Suppressor macrophage treated with lipopolysaccharide for 4 hours (primary cell): ENCODE data around the gene IL4R.
"Not testable (repeated sequence)": the region's sequence is repeated elsewhere in the genome, so short reads cannot be mapped to it uniquely, and the experiment has no call there.

ENCODE experiments used
- DNase-seq: peaks from one replicate; pipeline ENCODE4 v3.0.0-alpha.2; 2020

IL4R gene

DNA sequence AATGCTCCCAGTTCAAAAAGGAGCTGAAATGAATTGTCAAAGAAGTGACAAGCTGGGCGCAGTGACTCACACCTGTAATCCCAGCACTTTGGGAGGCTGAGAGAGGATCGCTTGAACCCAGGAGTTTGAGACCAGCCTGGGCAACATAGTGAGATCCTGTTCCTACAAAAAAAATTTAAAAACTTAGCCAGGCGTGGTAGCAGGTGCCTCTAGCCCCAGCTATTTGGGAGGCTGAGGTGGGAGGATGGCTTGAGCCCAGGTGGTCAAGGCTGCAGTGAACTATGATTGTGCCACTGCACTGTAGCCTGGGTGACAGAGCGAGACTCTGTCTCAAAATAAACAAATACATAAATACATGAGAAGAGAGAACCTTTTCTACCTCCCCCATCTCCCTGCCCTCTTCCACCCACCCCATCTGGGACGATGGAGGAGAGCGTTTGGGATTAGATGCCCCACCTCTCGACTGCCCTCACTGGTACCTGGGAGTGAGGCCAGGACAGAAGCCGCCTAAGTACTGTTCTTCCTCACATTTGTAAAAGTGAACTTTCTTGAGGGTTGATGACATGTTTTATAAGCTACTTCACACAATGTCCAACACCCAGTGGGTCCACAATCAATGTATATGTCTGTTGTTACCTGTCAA, 2.4 kb downstream of the IL4R start:
- DNase-seq, result no peak

DNA sequence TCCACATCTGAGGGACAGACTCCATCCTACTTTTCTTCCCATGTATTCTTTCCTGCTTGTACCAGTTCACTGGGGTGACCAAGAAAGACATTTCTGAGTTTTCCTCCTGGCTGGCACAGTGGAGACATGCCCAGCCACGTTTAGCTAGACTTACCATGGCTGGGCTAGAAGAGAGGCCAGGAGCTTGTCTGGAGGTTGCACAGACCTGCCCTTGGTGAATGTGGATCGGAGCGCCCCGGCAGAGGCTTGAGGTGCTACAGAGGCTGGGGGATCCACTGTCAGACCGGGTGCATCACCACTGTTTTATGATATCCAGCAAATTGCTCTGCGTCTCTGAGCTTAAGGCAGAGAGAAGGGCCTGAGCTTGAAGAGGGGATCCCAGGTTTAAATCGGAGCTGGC, 3.5 kb downstream of the IL4R start:
- no peak for DNase-seq

DNA sequence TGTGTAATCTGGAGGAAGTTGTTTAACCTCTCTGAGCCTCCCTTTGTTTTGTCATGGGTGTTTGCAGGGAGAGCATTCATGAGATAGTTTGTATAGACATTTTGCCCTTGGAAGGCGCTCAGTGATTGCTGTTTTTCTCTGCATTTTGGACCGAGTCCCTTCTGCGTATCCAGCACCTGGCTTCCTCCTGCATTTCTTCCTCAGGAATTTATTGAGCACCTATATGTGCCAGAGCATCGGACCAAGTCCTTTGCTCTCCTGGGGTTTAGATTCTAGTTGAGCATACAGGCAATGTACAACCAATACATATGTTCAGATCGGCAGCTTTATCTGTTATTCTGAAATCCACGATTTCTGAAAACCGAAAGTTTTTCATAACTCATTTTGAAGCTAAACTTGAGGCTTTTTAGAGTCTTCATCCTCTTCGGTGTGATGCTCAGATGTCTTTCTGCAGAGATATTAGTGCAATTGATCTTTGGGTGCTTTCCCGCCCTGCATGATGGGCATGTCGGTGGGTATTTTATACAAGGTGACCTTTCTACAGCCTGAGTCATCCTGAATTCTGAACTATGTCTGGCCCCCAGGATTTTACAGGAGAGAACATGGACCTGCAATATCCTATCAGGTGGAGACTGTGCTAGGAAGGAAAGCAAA, 4.1 kb downstream of the IL4R start:
- no peak for DNase-seq

DNA sequence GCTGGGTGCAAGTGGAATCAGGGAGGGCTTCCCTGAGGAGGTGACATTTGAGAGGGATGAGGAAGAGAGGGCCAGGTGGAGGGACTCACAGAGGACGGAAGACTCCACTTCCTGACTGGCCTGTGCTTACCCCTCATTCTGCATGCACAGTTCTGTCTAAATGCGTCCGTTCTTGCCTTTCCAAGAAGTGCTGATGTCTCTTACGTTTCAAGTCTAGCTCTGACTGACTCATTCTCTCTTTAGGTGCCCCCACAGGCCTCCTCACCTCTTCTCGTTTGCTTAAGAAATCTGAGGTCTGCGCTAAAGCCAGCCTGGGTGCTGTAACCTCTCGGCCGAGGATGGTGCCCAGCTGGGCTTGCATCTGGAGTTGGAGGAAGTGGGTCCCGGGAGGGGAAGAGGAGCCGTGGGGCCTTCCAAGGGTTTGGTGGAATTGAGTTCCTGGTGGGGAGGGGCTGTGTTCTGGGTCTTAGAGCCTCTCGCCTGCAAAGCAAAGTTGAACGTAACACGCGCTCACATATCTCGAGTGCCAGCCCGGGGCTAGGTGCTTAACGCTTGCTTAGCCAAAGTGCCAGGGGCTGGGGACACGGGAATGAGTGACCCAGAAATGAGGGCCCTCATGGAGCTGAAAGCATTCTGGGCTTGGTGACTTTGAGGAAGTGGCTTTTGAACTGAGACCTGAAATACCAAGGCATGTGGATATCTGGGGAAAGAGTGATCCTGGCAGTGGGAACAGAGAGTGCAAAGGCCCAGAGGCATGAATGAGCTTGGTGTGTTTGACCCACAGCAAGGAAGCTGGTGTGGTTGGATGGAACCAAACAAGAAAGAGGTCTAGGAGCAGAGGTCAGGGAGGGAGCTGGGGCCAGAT, 4.8 kb downstream of the IL4R start:
- peak; percentile 69 for DNase-seq

DNA sequence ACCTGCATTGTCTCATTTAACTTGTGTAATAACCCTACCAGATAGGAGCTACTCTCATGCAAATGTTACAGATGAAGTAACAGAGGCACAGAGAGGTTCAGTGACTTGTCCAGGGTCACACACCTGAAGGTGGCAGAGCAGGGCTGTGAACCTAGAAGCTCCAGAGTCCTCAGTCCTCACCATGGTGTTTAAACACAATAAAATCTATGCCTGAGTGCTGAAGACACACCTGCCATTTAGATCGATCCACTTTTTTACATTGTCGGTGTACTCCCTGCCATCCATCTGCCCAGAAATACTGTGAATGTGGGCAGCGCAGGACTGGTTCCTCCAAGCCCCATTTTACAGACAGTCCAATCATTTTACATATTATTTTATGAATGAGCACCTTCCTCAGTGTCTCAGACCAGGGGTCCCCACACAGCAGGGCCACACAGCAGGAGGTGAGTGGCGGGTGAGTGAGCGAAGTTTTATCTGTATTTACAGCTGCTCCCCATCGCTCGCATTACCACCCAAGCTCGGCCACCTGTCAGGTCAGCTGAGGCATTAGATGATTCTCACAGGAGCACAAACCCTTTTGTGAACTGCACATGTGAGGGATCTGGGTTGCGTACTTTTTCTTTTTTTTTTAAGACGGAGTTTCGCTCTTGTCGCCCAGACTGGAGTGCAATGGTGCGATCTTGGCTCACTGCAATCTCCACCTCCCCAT, 5.6 kb downstream of the IL4R start:
- no peak for DNase-seq

DNA sequence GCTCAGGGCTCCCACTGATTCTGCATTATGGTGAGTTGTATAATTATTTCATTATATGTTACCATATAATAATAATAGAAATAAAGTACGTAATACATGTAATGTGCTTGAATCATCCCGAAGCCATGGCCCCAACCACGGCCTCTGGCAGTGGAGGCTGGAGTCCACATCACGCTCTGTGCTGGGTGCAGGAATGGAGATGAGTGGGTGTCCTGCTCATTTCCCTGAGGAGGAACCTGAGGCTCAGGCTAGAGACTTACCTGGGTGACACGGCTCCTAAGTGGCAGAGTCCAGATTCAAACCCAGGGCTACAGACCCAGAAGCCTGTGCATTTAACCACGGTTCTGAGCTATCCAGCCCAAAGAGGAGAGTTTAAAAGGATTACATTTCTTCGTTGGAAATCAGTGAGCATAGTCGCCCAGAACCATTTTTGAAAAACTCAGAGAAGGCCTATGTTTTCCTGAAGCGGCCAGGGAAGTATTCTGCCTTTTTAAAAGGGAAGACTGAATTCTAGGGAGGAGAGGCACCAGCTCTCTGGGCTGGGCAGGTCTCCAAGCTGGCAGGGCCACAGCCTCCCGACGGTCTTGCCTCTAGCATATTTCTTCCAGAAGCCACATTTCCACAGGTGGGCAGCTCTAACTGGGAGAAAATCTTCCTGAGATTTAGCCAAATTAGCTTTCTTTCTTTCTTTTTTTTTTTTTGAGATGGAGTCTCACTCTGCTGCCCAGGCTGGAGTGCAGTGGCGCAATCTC, 6.7 kb downstream of the IL4R start:
- DNase-seq, result no peak

DNA sequence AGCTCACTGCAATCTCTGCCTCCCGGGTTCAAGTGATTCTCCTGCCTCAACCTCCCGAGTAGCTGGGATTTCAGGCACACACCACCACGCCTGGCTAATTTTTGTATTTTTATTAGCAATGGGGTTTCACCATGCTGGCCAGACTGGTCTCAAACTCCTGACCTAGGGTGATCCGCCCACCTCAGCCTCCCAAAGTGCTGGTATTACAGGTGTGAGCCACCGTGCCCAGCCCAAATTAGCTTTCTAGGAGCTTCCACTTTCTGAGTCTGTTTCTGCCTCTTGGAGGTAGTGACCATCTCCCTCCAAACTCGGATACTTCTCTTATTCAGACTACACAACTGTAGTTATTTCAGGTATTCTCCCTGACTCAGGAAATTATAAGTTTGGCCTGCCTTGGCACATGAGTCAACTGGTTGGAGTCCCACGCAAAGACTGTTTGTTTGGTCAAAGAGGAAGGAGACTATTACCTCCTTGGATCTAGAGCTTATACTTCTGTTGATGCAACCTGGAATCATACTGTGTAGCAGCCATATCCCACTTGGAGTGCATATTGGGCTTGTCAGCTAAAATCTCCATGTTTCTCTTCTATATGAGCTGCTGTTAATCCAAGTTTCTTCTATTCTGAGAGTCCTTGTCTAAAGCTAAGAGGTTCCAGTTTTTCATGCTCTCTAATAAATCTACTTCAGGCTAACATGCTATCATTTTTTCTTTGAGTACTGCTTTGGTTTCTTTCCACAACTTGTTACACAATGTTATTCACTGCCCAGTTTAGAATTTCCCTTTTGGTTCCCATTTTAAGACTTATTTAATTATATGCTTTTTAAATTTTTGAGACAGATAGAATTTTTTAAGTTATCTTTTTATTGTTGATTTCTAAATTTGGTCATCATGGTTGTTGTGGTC, 7.5 kb downstream of the IL4R start:
- peak; percentile 74 for DNase-seq

DNA sequence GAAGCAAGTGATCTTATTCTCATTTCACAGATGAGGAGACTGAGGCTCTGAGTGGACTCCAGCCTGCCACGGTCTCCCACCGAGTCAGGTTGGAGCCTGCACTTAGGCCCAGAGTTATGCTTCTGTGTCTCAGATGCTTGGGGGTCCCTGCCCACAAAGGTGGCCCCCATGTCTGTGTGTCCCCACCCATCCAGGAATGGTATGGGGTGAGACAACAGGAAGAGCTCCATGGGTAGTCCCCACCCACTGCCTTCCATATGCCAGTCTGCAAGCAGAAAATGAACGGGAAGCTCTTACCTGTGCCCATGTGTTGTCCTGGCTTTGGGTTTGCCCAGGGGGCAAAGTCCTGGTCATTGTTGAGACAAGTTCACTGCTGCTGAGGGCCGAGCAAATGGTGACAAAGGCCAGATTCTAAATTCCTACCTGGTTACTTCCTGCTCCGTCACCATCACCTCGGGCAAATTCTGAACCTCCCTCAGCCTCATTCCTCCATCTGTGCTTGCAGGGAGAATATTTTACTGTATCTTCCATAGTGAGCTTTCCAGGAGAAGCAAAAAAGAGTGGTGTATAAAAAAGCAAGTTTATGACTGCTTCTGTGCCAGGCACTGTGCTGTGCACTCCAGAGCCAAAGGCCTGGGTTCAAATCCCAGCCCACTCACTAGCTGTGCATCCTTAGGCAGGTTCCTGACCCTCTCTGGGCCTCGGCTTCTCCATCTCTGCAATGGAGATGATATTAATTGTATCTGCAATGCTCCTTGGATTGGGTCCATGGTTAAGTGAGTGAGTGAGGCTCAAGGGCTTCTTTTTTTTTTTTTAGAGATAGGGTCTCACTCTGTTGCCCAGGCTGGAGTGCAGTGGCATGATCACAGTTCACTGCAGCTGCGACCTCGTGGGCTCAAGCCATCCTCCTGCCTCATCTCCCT, 9.3 kb downstream of the IL4R start:
- DNase-seq, result no peak

DNA sequence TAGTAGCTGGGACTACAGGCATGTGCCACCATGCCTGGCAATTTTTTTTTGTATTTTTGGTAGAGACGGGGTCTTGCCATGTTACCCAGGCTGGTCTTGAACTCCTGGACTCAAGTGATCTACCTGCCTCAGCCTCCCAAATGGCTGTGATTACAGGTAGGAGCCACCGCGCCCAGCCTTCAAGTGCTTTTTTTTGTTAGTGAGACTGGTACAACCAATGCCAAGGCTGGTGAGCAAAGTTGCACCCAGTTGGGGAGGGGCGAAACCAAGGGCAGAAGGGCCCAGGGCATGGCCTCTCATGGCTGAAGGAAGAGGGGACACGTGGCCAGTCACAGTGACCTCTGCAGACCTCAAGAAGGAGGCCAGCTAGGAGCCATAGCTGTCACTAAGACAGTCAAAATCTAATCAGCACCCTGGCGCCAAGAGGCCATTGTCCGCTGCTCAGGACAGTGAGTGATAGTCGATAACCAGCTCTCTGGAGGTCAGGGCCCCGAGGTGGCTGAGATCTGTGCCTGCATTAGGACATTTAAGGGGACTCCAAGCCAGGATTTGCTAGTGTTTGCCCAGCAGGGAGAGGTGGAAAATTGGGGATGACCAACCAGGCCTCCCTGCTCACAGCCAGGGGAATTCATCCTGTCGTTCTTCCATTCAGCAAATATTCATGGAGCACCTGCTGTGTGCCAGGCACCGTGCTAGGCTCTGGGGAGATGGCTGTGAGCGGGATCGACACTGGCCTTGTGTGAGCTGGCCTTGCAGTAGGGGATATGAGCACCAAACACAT, 10.2 kb downstream of the IL4R start:
- DNase-seq, result no peak

DNA sequence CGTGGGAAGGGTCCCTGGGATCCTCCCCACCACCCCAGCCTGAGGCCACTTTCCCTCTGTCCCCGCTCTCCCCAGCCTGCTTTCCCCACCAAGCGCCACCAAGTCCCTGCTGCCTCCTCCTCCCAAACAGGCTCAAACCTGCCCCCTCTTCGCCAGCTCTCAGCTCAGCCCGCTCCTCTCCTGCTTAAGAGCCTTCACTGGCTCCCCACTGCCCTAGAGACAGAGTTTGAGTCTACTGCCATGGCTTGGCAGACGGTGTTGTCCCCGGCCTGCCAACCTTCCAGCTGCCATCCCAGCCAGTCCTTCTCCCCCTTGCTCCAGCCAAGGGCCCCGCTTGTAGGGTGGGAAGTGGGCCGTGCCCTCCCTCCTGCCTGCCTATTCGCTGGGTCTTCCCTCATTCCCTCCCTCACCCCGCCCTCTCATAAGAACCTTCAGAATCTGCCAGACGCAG, 11.1 kb downstream of the IL4R start:
- no peak for DNase-seq

DNA sequence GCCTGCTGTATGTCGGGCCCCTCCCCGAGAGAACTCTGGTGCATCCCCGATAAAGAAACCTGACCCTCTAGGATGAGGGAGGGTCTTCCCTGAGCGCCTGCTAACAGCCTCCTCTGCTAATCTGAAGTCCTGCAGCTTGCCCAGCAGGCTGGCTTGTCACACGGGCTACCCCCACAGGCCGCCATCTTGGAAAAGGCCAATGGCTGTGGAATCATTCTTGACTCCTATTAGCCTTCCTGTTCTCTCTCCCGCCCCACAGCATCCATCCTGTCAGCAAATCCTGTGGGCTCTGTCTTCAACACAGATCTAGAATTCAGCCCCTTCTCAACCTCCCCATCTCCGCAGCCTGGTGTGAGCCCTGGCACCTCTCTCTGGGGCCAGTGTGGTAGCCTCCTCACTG, 12.0 kb downstream of the IL4R start:
- DNase-seq, result no peak

DNA sequence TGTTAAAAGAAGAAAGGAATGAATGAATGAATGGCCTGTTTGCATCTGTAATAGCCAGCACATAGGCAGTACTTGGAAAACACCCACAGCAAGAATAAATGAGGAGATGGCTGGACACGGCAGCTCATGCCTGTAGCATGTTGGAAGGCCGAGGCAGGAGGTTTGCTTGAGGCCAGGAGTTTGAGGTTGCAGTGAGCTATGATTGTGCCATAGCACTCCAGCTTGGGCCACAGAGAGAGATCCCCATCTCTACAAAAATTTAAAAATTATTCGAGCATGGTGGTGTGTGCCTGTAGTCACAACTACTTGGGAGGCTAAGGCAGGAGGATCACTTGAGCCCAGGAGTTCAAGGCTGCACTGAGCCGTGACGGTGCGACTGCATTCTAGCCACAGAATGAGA, 12.5 kb downstream of the IL4R start:
- DNase-seq, result no peak

DNA sequence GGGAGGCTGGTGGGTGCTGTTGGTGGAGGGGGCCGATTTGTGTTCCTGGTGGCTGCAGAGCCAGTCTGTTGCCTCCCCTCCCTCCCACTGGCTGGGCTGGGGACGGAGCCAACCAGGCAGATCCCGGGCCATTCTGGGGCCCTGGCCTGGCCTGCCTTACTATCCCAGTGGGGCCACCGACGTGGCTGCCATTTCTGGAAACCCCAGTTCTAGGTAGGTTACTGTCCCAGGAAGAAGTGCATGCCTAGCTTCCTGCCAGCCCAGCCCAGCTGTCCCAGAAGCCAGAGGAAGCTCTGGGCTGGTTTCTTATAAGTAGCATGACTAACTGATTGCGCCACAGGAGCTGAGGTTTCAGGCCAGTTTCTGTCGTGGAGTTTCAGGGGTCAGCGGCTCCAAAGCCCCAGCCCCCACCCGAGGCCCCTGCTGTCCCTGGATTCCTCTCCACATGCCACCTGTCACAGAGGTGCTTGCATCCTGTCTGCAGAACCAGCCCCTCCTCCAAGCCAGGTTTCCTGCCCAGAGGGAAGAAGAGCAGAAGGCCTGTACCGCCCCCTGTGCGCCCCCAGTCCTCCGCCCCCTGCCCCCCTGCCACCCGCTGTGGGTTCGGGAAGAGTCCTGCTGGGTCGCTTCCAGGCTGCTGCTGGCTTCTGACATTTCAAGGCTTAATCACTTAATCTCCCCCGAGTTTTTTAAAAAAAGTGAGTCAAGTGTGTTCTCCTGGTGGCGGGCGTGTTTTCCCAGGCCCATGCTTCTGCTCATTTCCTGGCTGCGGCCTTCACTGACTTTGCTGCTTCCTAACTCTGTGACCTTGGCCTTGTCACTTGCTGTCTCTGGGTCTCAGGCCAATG, 13.2 kb downstream of the IL4R start:
- DNase-seq, result peak; percentile 96

DNA sequence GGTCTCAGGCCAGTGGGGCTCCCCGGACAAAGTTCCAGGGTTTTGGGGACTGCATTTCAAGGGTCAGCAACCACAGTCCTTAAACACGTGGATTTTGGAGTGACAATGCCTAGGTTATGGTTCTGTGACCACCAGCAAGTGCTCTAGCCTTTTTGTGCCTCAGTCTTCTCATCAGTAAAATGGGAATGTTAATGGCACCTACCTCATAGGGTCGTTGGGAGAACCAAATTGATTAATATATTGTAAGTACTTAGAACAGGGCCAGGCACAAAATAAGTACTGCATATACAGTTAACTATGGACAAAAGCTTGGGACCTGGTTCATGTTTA, 13.8 kb downstream of the IL4R start:
- no peak for DNase-seq

DNA sequence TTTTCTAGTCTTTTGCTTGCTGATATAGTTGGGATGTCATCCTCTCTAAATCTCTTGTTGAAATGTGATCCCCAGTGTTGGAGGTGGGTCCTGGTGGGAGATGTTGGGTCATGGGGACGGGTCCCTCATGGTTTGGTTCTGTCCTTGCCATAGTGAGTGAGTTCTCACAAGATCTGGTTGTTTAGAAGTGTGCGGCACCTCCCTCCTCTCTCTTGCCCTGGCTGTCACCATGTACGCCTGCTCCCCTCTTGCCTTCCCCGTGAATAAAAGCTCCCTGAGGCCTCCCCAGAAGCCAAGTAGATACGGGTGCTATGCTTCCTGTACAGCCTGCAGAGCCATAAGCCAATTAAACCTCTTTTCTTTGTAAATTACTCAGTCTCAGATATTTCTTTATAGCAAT, 15.2 kb downstream of the IL4R start:
- no peak for DNase-seq

DNA sequence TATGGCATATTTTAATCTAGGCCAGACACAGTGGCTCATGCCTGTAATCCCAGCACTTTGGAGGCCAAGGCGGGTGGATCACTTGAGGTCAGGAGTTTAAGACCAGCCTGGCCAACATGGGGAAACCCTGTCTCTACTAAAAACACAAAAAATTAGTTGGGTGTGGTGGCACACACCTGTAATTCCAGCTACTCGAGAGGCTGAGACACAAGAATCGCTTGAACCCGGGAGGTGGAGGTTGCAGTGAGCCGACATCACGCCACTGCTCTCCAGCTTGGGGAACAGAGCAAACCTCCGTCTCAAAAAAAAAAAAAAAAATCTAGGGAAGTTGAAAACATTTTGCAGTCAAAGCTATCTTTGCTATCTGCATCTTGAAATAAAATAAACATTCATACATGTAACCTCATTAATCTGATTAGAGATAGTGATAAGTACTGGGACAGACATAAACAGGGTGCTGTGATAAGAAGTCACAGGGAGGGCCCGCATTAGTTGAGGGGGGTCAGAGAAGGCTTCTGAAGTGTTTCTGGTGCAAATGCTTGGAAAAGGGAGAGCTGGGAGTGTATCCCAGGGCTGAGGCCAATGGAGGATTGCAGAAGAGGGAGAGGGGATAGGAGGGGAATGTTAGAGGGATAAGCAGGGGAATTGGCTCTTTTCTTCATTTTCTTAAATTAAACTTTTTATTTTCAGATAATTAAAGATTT, 15.8 kb downstream of the IL4R start:
- not testable (repeated sequence) for DNase-seq

DNA sequence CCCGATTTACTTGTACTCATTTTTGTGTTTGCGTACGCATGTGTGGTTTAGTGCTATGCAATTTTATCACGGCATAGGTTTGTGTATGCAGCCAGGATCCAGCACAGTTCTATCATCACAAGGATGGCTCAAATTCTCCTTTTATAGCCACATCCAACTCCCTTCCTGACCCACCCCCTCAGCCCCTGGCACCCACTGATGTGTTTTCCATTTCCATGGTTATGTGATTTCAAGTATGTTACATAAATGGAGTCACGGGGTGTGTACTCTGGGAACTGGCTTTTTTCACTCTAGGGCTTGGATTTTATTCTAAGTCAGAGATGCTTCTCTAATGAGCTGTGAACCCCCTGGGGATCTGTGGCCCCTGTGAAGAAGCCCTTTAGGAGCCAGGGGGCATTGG, 16.8 kb downstream of the IL4R start:
- peak; percentile 39 for DNase-seq

DNA sequence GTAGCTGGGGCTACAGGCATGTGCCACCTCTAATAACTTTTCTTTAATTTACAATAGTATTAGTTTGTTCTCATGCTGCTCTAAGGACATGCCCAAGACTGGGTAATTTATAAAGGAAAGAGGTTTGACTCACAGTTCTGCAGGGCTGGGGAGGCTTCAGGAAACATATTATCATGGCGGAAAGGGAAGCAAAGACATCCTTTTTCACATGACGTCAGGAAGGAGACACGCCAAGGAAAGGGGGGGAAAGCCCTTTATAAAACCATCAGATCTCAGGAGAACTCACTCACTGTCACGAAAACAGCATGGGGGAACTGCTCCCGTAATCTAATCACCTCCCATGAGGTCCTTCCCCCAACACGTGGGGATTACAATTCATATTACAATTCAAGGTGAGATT, 18.3 kb downstream of the IL4R start:
- DNase-seq, result peak; percentile 78
